ENCODE data around the gene METTL4. TPM values are rescaled to one million over a fixed set of nuclear protein-coding genes. Genes with fewer than 3 reads are reported as not detected.

METTL4 gene, protein sequence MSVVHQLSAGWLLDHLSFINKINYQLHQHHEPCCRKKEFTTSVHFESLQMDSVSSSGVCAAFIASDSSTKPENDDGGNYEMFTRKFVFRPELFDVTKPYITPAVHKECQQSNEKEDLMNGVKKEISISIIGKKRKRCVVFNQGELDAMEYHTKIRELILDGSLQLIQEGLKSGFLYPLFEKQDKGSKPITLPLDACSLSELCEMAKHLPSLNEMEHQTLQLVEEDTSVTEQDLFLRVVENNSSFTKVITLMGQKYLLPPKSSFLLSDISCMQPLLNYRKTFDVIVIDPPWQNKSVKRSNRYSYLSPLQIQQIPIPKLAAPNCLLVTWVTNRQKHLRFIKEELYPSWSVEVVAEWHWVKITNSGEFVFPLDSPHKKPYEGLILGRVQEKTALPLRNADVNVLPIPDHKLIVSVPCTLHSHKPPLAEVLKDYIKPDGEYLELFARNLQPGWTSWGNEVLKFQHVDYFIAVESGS
- total RNA-seq (2021) (21.8 and 23.9 TPM in 2 replicates), Bru-seq, nascent RNA (percentile 84 among the genes with signal in this experiment), BruChase-seq, experiment 1, labeled RNA remaining after a 2-hour chase (percentile 92 among the genes with signal in this experiment), BruChase-seq, experiment 2, labeled RNA remaining after a 6-hour chase (percentile 75 among the genes with signal in this experiment)
- long read RNA-seq, transcript METTL4-203 (9 exons, 2,742 nt), result major isoform, 20 of 30 reads
- long read RNA-seq, partial matches to known transcripts, result 2 of 30 reads
- long read RNA-seq, other reads (novel, unspliced or antisense), result 8 of 30 reads

GRCh38 chr18:2571200-2572170 is at the start of gene METTL4, which contains the start of gene NDC80:
Gene METTL4, minus strand, starts transcription at chr18:2571505. Its CDS starts 4,289 bp downstream, at chr18:2567216.
Gene NDC80, plus strand, starts transcription at chr18:2571557. Its CDS starts 1,429 bp downstream, at chr18:2572986.
- H3K27ac ChIP-seq, result peak within 1 kb of the TSS; percentile 98
- ChIA-PET POLR2A (ENCODE audit: unreplicated experiment) (interaction anchor here (0.6 to 0.8 kb wide), 4 partner anchors 16 to 717 kb away, joined by 3 to 6 read pairs (median 3); no protein-coding TSS in a partner anchor), CTCF (interaction anchor here (0.6 kb wide), 1 partner anchor 34 kb away, joined by 3 read pairs; no protein-coding TSS in a partner anchor)
- peaks cover 26% of the 10 kb centered on the region for H3K36me3 ChIP-seq (ENCODE audit: low read depth)
- H3K9me3 ChIP-seq (ENCODE audit: insufficient read depth, low read depth), result no peaks in the 10 kb centered on the region
- H2AFZ ChIP-seq, result peak within 1 kb of the TSS; percentile 93
- H3K9me2 ChIP-seq (ENCODE audit: insufficient read depth), result no peaks in the 10 kb centered on the region
- intact Hi-C loops (cut with micrococcal nuclease; ENCODE audit: unreplicated experiment), result loop anchor here (2.0 to 5.0 kb wide), 2 partner anchors 83 to 676 kb away; partner anchors contain the start of genes MYL12A and SMCHD1
- BruUV-seq (replicated peaks), result TSS peak; percentile 65
- peak within 1 kb of the TSS; percentile 88 for H3K4me3 ChIP-seq
- 0 out of 2 replicates have a peak, but pooled peaks cover 7% of the 10 kb centered on the region for H3F3A ChIP-seq (ENCODE audit: insufficient read depth, low read depth)
- DNase-seq, result peak; percentile 78 to 86
- no peaks in the 10 kb centered on the region for H3K27me3 ChIP-seq (ENCODE audit: insufficient read depth, low read depth)
- peak within 1 kb of the TSS; percentile 99 for H3K4me2 ChIP-seq
- peaks cover 80% of the 10 kb centered on the region for H3K79me2 ChIP-seq (ENCODE audit: low read depth)
- TF ChIP-seq CTCF (conservative IDR thresholded peaks at IDR 0.05), result no peak
- TF ChIP-seq EZH2 (IDR thresholded peaks at IDR 0.05; ENCODE audit: low read depth), result no peak
- peaks cover 39% of the 10 kb centered on the region for H3K4me1 ChIP-seq (replicated peaks; ENCODE audit: insufficient read depth)
- H4K20me1 ChIP-seq (ENCODE audit: insufficient read depth), result no peaks in the 10 kb centered on the region

- H3K79me2 ChIP-seq (ENCODE audit: low read depth), result no peaks in the 10 kb centered on the region
- intact Hi-C loops (cut with micrococcal nuclease; ENCODE audit: unreplicated experiment), result no loop called here
- H2AFZ ChIP-seq, result no peak overlapping the region
- DNase-seq, result no peak
- H3K4me3 ChIP-seq, result no peak overlapping the region
- no peaks in the 10 kb centered on the region for H3K4me1 ChIP-seq (replicated peaks; ENCODE audit: insufficient read depth)
- no peak overlapping the region for H3K4me2 ChIP-seq
- no peaks in the 10 kb centered on the region for H3K9me3 ChIP-seq (ENCODE audit: insufficient read depth, low read depth)
- H3K27ac ChIP-seq, result no peak overlapping the region
- no peaks in the 10 kb centered on the region for H3K27me3 ChIP-seq (ENCODE audit: insufficient read depth, low read depth)
- H3K9me2 ChIP-seq (ENCODE audit: insufficient read depth), result no peaks in the 10 kb centered on the region
- 0 out of 2 replicates have a peak, but pooled peaks cover 7% of the 10 kb centered on the region for H3F3A ChIP-seq (ENCODE audit: insufficient read depth, low read depth)
- no peaks in the 10 kb centered on the region for H4K20me1 ChIP-seq (ENCODE audit: insufficient read depth)
- ChIA-PET CTCF (no interaction called here), POLR2A (ENCODE audit: unreplicated experiment) (no interaction called here)
- H3K36me3 ChIP-seq (ENCODE audit: low read depth), result peaks cover 23% of the 10 kb centered on the region
- BruUV-seq (replicated peaks), result no TSS peak
- TF ChIP-seq EZH2 (IDR thresholded peaks at IDR 0.05; ENCODE audit: low read depth) (no peak), CTCF (conservative IDR thresholded peaks at IDR 0.05) (no peak)
Measured at GRCh38 chr18:2618009-2618408, 46.7 kb upstream of the METTL4 start.

Measured in PC-9 (cell line).